Measurements from ENCODE around the gene HOXA10. TPM values are rescaled to one million over a fixed set of nuclear protein-coding genes. Genes with fewer than 3 reads are reported as not detected.
A peak's percentile ranks its signal among the peaks of the same experiment; 100 is the strongest.

Gene HOXA10
- total RNA-seq, 1 donor from 2014 or later: 4.9 TPM

GRCh38 chr7:27191161-27191731 is 17.1 kb upstream of the HOXA10 start:
- Mint-ChIP-seq H3K9me3 (no peaks in the 10 kb centered on the region), H3K27me3 (peaks cover 98% of the 10 kb centered on the region), H3K36me3 (no peaks in the 10 kb centered on the region), H3K4me1 (ENCODE audit: unreplicated experiment) (peaks cover 7% of the 10 kb centered on the region), H3K4me3 (no peak overlapping the region), H3K27ac (no peak overlapping the region)
- no peak for TF ChIP-seq CTCF (conservative IDR thresholded peaks at IDR 0.05)
- no peak for DNase-seq (ENCODE audit: extremely low spot score, unreplicated experiment)

- peaks cover 11% of the 10 kb centered on the region for H3K4me1 Mint-ChIP-seq (ENCODE audit: unreplicated experiment)
- no peak for DNase-seq (ENCODE audit: extremely low spot score, unreplicated experiment)
- H3K27me3 Mint-ChIP-seq: peaks cover 98% of the 10 kb centered on the region
- no peaks in the 10 kb centered on the region for H3K36me3 Mint-ChIP-seq
- no peak overlapping the region for H3K27ac Mint-ChIP-seq
- TF ChIP-seq CTCF (conservative IDR thresholded peaks at IDR 0.05): no peak
- no peaks in the 10 kb centered on the region for H3K9me3 Mint-ChIP-seq
- peak overlapping the region; percentile 10 for H3K4me3 Mint-ChIP-seq
These were observed 16.1 kb upstream of the HOXA10 start for GRCh38 chr7:27189997-27190748.

GRCh38 chr7:27189295-27189996 is 15.3 kb upstream of the HOXA10 start:
- H3K9me3 Mint-ChIP-seq: no peaks in the 10 kb centered on the region
- no peak overlapping the region for H3K27ac Mint-ChIP-seq
- H3K4me3 Mint-ChIP-seq: no peak overlapping the region
- no peaks in the 10 kb centered on the region for H3K36me3 Mint-ChIP-seq
- TF ChIP-seq CTCF (conservative IDR thresholded peaks at IDR 0.05): no peak
- H3K4me1 Mint-ChIP-seq (ENCODE audit: unreplicated experiment): peaks cover 11% of the 10 kb centered on the region
- no peak for DNase-seq (ENCODE audit: extremely low spot score, unreplicated experiment)
- H3K27me3 Mint-ChIP-seq: peaks cover 98% of the 10 kb centered on the region

GRCh38 chr7:27188386-27189294 is 14.5 kb upstream of the HOXA10 start:
- TF ChIP-seq CTCF (conservative IDR thresholded peaks at IDR 0.05): no peak
- DNase-seq (ENCODE audit: extremely low spot score, unreplicated experiment): no peak
- H3K27me3 Mint-ChIP-seq: peaks cover 97% of the 10 kb centered on the region
- H3K9me3 Mint-ChIP-seq: no peaks in the 10 kb centered on the region
- peak overlapping the region; percentile 82 for H3K4me3 Mint-ChIP-seq
- peaks cover 11% of the 10 kb centered on the region for H3K4me1 Mint-ChIP-seq (ENCODE audit: unreplicated experiment)
- no peak overlapping the region for H3K27ac Mint-ChIP-seq
- H3K36me3 Mint-ChIP-seq: no peaks in the 10 kb centered on the region

Measured in type B pancreatic cell (in vitro differentiated cells).